Brain pericyte (primary cell): Measurements from ENCODE around the gene PLAAT2.
A peak's percentile ranks its signal among the peaks of the same experiment; 100 is the strongest.
"Not testable (repeated sequence)": the region's sequence is repeated elsewhere in the genome, so short reads cannot be mapped to it uniquely, and the experiment has no call there.

ENCODE experiments used
- DNase-seq: peaks from one replicate; pipeline ENCODE4 v3.0.0-alpha.2; 2012; ENCODE audit warnings: low read depth, low spot score

The PLAAT2 gene

GRCh38 chr11:63549411-63549810 lies 13.8 kb downstream of the PLAAT2 start:
- DNase-seq: no peak

- no peak for DNase-seq
Observed at GRCh38 chr11:63548178-63548577, 15.0 kb downstream of the PLAAT2 start.

GRCh38 chr11:63547061-63547460 lies 16.1 kb downstream of the PLAAT2 start:
- no peak for DNase-seq

DNA sequence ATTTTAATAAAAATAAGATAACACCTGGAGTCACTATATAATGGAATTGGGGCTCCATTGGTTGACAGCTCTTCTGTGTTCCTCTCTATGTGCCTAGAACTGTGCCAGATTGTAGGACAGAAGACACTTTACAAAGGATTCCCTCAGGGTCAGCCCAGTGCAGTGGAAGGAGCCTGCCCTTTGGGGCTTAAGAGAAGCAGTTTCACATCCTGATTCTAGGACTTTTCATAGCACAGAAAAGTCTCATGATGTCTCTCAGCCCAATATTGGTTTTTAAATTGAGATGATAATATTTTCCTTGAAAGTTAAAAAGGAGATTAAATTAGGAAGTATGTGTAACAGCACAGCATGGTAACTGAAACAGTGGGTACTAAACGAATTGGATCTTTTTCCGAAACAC lies 19.5 kb downstream of the PLAAT2 start:
- DNase-seq: no peak

DNA sequence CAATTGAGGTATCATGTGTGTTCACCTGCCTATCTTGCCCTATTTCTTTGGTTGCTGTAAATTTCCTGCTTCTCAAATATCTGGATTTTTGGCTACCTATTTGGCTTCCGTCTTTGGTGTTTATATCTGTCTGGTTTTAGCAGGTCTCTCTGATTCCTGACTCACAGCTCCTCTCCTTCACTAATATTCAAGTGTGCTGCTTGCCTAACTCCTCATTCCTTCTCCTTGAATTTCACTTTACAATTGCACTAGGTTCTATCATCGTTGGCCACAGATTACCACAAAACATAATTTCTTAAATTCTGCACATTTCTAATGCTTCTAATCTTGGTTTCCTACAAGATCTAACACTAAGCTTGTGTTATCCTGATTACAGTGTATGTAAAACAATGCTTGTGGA lies 20.7 kb downstream of the PLAAT2 start:
- DNase-seq: not testable (repeated sequence)

- DNase-seq: peak; percentile 86
Observed at GRCh38 chr11:63537293-63538101, 25.7 kb downstream of the PLAAT2 start.

GRCh38 chr11:63536669-63537292 lies 26.4 kb downstream of the PLAAT2 start, which contains the start of gene PLAAT4:
Gene PLAAT4, plus strand, starts transcription at chr11:63536808. Its CDS starts 61 bp downstream, at chr11:63536869.
- peak; percentile 18 for DNase-seq

GRCh38 chr11:63535734-63536133 lies 27.4 kb downstream of the PLAAT2 start:
- DNase-seq: no peak

GRCh38 chr11:63534895-63535461 lies 28.2 kb downstream of the PLAAT2 start:
- no peak for DNase-seq

DNA sequence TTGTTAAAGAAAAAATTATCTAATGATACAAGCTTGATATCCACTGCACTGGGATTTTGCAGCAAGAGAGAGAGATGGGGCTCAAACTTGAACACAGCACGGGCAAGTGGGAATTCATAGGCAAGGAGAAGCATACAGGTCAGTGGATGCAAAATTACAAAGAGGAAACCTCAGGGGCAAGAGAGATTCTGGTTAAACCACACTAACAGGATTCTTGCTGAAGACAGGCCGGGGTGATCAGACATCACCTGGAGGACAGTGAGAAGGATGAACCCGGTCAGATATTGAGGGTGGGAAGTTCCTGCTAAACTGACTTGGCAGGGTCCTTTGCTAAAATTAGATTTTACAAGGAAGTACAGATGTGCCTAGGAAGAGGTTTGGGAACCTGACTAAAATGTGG lies 29.1 kb downstream of the PLAAT2 start:
- no peak for DNase-seq

GRCh38 chr11:63532799-63533475 lies 30.2 kb downstream of the PLAAT2 start:
- DNase-seq: no peak

GRCh38 chr11:63532117-63532516 lies 31.1 kb downstream of the PLAAT2 start:
- DNase-seq: no peak

GRCh38 chr11:63531074-63531792 lies 31.9 kb downstream of the PLAAT2 start:
- DNase-seq: peak; percentile 42

DNA sequence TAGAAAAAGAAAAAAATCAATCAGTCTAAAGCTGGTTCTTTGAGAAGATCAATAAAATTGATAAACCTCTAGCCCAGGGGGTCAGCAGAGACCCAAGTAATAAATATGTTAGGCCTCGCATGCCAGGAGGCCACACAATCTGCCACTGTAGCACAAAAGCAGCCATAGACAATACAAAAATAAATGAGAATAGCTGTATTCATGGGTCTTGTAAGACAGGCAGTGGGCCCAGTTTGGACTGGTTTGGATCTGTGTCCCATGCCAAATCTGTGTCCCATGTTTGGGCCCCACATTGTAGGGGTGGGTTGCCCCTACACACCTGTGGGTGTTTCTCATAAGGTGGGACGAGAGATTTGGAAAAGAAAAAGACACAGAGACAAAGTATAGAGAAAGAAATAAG lies 33.2 kb downstream of the PLAAT2 start:
- DNase-seq: no peak

DNA sequence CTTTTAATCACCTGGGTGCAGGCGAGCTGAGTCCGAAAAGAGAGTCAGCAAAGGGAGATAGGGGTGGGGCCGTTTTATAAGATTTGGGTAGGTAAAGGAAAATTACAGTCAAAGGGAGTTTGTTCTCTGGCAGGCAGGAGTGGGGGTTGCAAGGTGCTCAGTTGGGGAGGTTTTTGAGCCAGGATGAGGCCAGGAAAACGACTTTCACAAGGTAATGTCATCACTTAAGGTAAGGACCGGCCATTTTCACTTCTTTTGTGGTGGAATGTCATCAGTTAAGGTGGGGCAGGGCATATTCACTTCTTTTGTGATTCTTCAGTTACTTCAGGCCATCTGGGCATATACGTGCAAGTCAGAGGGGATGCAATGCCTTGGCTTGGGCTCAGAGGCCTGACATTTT lies 33.8 kb downstream of the PLAAT2 start:
- DNase-seq: not testable (repeated sequence)

GRCh38 chr11:63528729-63529278 lies 34.4 kb downstream of the PLAAT2 start:
- DNase-seq: not testable (repeated sequence)

- not testable (repeated sequence) for DNase-seq
Observed at GRCh38 chr11:63528156-63528555, 35.0 kb downstream of the PLAAT2 start.

GRCh38 chr11:63527667-63528066 lies 35.5 kb downstream of the PLAAT2 start:
- no peak for DNase-seq

GRCh38 chr11:63523151-63523550 lies 40.0 kb downstream of the PLAAT2 start:
- no peak for DNase-seq

DNA sequence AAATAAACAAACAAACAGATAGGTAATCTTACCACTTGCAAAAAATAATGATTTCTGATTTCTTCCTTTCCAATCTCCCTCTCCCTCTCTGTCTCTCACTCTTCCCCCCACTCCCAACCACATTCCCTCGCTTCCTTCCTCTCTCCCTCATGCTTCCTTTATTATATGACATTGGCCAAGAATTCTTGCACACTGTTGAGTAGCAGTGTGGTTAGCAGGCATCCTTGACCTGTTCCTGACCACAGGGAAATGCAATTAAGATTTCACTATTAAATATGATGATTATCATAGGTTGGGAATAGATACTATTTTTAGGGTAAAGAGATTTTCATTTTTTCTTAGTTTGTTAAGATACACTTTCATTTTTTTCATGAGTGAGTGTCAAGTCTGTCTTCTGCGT lies 41.3 kb downstream of the PLAAT2 start:
- no peak for DNase-seq

DNA sequence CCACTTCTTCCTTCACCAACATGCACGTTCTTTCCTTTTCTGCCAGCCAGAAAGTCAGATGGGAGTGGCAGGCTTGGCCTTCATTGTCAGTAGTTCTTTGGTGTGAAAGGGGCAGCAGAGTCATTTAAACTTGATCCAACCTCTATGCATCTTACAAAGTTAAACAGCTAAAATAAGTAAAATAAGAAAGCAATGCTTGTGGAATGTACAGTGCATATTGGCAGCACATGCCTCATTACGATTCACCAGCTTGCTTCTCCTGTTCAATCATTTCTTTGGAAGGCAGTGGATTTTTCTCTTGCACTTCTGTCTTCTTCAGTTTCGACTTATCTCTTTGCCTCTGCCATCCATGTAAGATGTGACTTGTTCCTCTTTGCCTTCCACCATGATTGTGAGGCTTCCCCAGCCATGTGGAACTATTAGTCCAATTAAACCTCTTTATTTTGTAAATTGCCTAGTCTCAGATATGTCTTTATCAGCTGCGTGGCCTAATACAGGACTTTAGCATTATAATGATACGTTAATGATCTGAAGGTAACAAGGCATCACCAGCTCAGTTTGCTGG lies 42.5 kb downstream of the PLAAT2 start:
- no peak for DNase-seq
